Stimulated activated CD8-positive, alpha-beta memory T cell treated with anti-CD3 and anti-CD28 coated beads, Interleukin-12 subunit alpha, Interleukin-12 subunit beta, amount 100 ng/mL, for 4 hours (primary cell): ENCODE results near the gene BRAT1.
"Not testable (repeated sequence)": the region's sequence is repeated elsewhere in the genome, so short reads cannot be mapped to it uniquely, and the experiment has no call there.

Source experiments
- DNase-seq: peaks from one replicate; pipeline ENCODE4 v3.0.0-alpha.2; 2020; ENCODE audit warnings: low read depth

The BRAT1 gene

DNA sequence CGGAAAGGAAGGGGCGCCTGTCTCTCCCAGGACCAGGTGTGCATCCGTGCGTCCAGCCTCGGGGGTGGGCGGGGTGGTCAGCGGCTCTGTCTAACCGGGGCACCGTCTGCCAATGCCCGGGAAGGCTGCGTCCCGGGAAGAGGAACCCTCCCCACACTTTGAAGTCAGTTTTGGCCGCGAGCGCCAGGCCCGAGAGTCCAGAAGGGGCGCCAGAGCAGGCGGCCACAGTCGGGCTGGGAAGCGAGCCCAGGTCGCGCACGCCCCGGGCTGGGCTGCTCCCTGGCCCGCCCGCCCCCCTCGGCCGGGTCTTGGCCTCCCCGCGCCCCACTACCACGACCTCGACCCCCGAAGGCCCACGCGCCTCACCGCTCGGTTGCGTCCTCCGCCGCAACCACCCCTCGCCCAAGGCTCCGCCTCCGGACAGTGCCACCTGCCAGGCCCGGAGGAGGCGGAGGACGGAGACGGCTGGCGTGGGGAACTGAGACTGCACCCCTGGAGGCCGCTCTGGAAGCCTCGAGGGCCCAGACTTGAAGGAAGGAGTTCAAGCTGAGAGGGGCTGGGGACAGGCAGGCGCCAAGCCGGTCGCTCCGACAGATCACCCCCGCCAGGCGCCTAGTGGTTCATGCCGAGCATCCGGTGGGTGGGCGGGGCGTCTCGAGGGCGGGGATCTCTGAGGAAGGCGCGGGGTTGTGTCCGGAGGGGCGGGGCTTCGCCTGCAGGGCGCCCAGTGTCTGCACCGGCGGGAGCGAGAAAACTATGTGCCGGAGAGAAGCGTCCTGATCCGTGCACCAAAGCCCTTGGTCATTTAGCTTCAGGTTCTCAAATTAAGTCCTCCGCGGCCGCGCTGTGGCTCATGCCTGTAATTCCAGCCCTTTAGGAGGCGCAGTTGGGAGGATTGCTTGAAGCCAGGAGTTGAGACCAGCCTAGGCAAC is at the start of gene BRAT1:
Gene BRAT1 (minus strand): TSS at position 404 of the 932 bp plus-strand sequence. CDS start 1,093 bp downstream, outside the sequence.
- DNase-seq: peak; percentile 89

DNA sequence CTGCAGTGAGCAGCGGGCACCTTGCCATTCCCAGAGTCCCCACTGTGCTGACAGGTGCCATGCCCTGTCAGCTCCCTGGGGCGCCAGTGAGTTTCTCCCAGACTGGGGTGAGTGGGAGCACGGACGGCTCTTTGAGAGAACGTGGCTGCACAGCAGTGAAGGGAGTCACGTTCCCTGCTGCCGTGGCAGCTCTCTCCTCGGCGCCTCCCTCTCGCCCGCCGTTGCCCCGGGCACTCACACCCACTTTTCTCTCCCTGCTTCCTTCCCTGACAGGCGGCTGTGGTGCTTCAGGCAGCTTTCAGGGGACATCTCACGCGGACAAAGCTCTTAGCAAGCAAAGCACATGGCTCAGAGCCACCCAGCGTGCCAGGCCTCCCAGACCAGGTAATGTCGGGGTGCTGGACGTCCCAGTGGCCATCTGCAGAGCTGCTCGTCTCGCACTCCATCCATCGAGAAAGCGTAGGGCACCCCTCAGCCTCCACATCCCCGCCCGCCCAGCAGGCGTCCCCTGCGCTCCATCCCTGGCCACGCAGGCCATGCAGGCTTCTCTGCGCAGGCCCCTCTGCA is 49.4 kb upstream of the BRAT1 start:
- DNase-seq: no peak

DNA sequence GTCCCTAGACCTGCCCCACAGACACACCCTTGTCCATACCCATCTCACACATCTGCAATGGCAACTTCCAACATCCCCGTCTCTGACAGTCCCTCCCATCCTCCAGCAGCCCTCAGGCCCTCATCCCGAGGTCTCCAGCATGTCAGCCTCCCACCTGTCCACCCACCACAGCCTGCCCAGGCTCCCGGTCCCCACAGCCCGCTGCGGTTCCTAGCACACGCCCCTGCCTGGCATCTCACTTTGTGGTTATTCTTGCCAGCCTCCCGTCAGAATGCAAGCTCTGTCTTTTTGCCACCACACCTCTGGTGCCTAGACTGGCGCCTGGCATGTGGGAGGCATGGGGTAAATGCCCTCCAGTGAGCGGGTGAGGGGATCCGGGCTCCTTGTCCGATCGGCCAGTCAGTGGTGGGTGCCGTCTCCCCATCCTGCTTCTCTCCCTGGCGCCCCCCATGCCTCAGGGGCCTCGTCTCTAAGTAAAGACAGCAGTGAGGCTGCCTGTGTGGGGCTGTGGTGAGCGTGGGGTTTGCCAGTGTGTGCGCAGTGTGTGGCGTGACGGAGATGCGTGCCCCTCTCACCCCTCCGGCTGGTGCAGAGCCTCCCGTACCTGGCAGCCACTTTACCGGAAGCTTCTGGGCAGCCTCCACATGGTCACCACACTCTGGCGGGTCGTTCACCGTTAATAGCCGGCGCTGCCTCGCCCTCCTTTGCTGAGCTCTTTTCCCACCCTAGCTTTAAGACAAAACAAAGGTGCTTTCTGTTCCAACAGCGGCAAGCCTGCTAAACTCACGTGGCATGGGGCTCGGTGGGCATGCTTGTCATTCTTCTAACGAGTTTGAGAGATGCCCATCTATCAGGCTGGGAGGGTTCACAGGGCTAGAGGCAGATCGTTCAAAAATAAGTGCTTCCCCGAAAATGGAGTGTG is 48.0 kb upstream of the BRAT1 start:
- DNase-seq: no peak

- DNase-seq: no peak
Observed at GRCh38 chr7:2602406-2603043, 47.2 kb upstream of the BRAT1 start.

DNA sequence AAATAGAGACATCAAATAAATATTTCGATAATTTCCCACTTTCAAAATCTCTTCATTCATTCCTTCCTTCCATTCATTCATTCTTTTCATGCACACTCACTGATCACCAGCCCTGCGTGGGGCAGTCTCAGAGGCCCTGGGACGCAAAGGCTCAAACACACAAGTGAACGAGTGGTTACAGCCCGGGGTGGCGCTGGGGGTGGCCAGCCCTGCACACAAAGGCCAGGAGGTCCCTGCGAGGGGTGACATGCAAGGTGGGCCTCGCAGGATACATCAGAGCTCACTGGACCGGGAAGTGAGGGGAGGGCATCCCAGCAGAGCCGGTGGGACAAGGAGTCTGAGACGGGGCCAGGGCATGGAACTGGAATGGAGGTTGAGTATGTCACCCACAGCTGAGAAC is 46.6 kb upstream of the BRAT1 start:
- no peak for DNase-seq

DNA sequence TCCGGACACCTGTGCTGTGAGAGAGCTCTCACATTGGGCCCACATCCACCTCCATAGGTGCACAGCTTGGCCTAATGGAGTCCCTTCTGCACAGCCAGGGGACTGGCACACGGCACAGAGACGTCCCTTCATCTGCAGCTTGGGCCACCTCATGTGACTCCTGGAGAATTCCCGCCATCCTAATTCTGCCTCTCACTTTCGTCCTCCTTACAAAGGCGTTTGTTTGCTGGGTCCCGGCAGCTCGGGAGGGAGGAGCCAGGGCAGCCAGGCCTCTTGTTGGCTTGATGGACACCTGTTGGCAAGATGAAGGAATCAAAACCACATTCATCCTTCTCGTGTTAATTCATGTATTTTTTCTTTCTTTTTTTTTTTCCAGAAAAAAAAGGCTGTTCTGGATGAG is 45.7 kb upstream of the BRAT1 start:
- no peak for DNase-seq

- DNase-seq: no peak
Observed at GRCh38 chr7:2598154-2598823, 43.0 kb upstream of the BRAT1 start.

DNA sequence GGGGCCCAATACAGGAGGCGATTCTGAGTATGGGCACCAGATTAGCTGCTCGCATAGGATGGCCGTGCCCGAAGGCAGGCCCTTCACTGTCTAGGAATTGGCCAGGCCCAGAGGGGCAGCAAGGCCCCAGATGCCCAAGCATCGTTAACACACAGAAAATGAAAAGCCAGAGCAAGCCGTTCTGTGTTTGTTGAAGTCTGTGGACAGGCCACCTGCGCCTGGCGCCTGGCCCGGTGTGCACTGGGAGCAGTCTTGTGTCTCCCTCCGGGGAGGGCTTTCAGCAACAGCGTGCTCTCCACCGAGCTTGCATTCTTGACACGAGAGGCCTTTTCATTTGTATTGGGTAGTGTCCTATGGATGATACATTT is 41.9 kb upstream of the BRAT1 start:
- no peak for DNase-seq

DNA sequence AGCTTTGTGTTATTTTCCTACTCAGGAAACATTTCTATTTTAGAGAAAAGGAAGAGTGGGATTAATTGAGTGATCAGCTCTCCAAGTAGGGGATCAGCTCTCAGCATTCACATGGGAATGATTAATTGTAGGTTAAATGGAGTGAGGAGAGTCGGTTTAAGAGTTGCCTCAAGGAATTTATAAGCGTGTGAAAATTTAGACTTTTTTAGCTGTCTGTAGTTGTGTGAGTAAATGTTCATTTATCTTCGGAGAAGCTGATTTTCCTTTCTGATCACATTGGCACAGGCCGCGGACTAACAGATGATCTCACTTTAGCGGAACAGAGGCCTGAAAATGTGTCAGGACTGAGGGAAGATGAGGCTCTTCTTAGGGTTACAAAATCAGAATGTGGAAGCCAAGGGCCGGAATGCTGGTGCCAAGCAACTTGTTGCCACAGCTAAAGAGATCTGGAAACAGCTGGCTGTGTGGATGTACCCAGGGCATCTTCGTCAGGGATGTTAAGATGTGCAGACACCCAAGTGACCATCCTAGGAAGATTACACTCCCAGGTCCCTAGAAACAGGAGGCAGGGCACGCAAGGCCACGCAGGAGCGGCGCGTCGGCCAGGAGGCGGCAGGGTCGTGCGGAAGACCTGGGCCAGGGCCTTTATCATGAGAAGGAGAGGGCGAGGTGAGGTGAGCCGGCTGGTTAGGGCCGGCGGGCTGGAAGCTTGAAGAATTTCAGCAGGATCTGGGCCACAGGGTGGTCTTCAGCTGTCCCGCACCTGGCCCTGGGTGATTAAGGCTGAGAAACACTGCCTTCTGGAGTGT is 41.3 kb upstream of the BRAT1 start:
- DNase-seq: no peak

- no peak for DNase-seq
Observed at GRCh38 chr7:2595258-2595860, 40.0 kb upstream of the BRAT1 start.

- DNase-seq: no peak
Observed at GRCh38 chr7:2594599-2594998, 39.3 kb upstream of the BRAT1 start.

DNA sequence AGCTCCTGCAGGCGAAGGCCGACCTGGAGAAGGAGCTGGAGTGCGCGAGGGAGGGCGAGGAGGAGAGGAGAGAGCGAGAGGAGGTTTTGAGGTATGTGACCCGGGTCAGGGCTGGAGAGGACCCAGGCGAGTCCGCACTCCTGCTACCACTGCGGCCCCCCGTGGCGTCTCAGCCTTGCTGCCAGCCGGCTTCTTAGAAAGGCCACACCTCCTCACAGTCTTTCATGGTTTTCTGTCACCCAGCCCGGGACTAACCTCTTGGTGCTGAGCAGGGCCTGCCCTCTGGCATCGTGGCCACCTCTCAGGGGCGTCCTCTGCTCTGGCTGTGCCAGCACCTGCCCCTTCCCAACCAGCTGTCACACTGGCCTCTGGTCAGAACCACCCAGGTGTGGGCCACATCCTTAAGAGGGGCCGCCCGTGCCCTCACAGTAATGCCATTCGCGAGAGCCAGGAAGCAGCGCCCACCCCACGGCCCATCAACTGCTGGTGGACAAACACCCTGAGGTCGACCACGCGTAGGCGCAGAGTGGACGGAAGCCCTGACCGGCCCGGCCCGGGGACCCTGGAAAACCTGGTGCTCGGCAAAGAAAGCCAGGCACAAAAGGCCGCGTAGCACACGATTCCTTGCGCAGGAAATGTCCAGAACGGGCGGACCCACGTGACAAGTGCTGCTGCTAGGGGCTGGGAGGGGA is 37.9 kb upstream of the BRAT1 start:
- DNase-seq: no peak

DNA sequence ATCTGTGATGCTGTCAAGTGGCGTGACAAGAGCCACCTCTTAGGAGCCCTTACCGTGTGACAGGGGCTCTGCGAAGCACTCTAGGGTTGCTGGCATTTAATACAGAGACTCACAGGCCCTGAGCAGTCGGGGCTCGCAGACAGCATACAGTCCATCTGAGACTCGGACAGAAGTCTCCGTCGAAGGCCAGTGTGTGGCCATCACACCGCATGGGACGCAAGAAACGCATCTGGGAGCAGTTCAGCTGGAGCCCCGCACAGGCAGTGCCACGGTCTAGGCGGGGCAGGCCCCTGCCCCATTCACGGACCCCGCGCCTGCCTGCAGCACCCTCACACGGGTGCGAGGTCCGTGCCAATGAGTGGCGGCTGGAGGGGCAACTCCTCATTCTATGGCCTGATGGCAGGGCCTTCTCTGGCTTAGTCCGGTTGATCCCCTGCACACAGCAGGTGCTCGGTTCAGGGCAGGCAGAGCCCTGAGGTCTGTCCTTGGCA is 37.1 kb upstream of the BRAT1 start:
- DNase-seq: no peak

- not testable (repeated sequence) for DNase-seq
Observed at GRCh38 chr7:2589941-2590340, 34.6 kb upstream of the BRAT1 start.

GRCh38 chr7:2589341-2589740 is 34.0 kb upstream of the BRAT1 start:
- no peak for DNase-seq

DNA sequence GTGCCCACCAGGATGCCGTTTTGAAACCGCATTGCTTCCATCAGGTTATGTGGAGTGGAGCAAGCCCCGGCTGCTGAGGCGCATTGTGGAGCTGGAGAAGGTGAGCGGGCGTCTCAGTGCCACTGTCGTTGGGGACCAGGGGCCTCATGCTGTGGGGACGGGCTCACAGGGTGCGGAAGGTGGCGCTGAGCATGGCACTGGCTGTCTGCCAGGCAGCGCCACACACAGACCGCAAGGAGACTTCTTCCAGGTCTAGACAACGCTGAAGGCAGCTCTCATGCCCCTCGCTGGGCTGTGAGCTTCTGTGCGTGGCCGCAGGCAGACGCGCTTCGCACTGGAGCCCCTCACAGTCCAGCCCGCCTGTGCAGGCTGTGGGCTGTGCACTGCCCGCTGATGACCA is 32.5 kb upstream of the BRAT1 start:
- DNase-seq: no peak

- no peak for DNase-seq
Observed at GRCh38 chr7:2587134-2587533, 31.8 kb upstream of the BRAT1 start.

DNA sequence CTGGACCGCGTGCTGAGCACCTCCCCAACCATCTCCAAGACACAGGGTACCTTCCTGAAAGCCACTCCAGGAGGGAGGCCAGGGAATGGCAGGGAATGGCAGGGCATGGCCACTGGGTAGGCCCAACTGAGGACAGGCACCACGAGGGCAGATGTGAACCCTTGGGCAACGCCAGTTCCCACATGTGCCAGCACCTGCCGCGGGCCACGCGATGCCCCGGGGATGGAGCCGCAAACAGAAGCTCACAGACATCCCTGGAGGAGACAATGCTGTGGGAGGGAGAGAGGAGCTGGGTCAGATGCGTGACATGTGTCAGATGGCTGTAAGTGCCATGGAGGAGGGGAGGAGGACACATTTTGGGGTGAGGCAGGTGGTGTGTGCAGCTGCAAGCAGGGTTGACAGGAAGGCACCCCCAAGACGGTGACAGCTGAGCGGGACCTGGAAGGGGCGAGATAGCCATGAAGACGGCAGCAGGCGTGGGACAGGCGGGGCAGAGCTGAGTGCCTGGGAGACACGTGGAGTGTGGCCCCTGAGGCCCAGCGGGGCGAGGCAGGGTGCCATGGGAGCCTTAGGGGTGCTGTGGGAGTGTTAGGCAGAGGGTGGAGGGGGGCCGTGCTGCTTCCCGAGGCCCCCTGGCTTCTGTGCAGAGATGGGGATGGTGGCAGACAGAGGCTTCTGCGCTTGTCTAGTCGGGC is 31.1 kb upstream of the BRAT1 start:
- DNase-seq: no peak

GRCh38 chr7:2585446-2585845 is 30.1 kb upstream of the BRAT1 start:
- no peak for DNase-seq
